Ascending aorta (tissue), 2 donors: ENCODE data around the gene SARM1. TPM values are rescaled to one million over a fixed set of nuclear protein-coding genes. Genes with fewer than 3 reads are reported as not detected.

Source experiments
- DNase-seq, 2 donors: peaks; one replicate each; pipeline ENCODE4 v3.0.0-alpha.2; 2019; ENCODE audit warnings: low spot score in 2 of 2
- H3K27ac ChIP-seq, 2 donors: fragments of 200-600 bp; sonication (generic); one replicate each; pipeline ENCODE4 v1.5.1; 2016 to 2017; ENCODE audit warnings: mild to moderate bottlenecking in 1 of 2
- H3K27me3 ChIP-seq: fragments of 200-600 bp; sonication (generic); one replicate; pipeline ENCODE4 v1.5.1; 2017
- H3K36me3 ChIP-seq, 2 donors: fragments of 200-600 bp; sonication (generic); one replicate each; pipeline ENCODE4 v1.5.1; 2016
- H3K4me1 ChIP-seq, 2 donors: fragments of 200-600 bp; sonication (generic); one replicate each; pipeline ENCODE4 v1.5.1; 2016 to 2017; ENCODE audit warnings: mild to moderate bottlenecking in 1 of 2
- H3K4me3 ChIP-seq, 2 donors: fragments of 200-600 bp; sonication (generic); one replicate each; pipeline ENCODE4 v1.5.1; 2016 to 2017; ENCODE audit warnings: mild to moderate bottlenecking in 1 of 2
- H3K9me3 ChIP-seq, 2 donors: fragments of 200-600 bp; sonication (generic); one replicate each; pipeline ENCODE4 v1.5.1; 2016
- intact Hi-C: fragments of 100-400 bp; cut with DNase I; formaldehyde crosslinking; loops from one replicate; pipeline ENCODE4 v1.15.1; 2023
- total RNA-seq: library from RNA; depleted of rRNA; stranded (reverse); fragments of >200 nt; gene quantifications from one replicate; pipeline ENCODE4 v1.1.0, GENCODE V29; 2016
- TF ChIP-seq, protein P1 (sequence below), 3 experiments: fragments of 200-600 bp in 2 of 3; fragments of 450-650 bp in 1 of 3; sonication (generic) in 2 of 3; IDR thresholded peaks; one replicate each; pipeline ENCODE4 v1.5.1; 2016 to 2019; ENCODE audit warnings: antibody characterized with exemption in 3 of 3, mild to moderate bottlenecking in 1 of 3, moderate library complexity in 1 of 3

Gene SARM1
- total RNA-seq, 1 donor from 2014 or later, result 121 TPM

- no peaks in the 10 kb centered on the region for H3K4me1 ChIP-seq
- H3K36me3 ChIP-seq, result peaks cover 33 to 39% of the 10 kb centered on the region in 2 donors
- H3K9me3 ChIP-seq, result no peaks in the 10 kb centered on the region
- no peak overlapping the region for H3K27ac ChIP-seq
- H3K27me3 ChIP-seq, result no peaks in the 10 kb centered on the region
- intact Hi-C loops, result no loop called here
- H3K4me3 ChIP-seq, result peak overlapping the region in 1 of 2 donors; percentile 60
- TF ChIP-seq, protein P1, sequence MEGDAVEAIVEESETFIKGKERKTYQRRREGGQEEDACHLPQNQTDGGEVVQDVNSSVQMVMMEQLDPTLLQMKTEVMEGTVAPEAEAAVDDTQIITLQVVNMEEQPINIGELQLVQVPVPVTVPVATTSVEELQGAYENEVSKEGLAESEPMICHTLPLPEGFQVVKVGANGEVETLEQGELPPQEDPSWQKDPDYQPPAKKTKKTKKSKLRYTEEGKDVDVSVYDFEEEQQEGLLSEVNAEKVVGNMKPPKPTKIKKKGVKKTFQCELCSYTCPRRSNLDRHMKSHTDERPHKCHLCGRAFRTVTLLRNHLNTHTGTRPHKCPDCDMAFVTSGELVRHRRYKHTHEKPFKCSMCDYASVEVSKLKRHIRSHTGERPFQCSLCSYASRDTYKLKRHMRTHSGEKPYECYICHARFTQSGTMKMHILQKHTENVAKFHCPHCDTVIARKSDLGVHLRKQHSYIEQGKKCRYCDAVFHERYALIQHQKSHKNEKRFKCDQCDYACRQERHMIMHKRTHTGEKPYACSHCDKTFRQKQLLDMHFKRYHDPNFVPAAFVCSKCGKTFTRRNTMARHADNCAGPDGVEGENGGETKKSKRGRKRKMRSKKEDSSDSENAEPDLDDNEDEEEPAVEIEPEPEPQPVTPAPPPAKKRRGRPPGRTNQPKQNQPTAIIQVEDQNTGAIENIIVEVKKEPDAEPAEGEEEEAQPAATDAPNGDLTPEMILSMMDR (IDR thresholded peaks at IDR 0.05), result no peak
- DNase-seq, result peak in 1 of 2 donors; percentile 1
These were observed 13.9 kb downstream of the SARM1 start for GRCh38 chr17:28385406-28385805.

GRCh38 chr17:28386391-28386790, 14.9 kb downstream of the SARM1 start:
- no peaks in the 10 kb centered on the region for H3K27me3 ChIP-seq
- H3K9me3 ChIP-seq, result no peaks in the 10 kb centered on the region
- H3K36me3 ChIP-seq, result peaks cover 41 to 46% of the 10 kb centered on the region in 2 donors
- no peak overlapping the region for H3K4me3 ChIP-seq
- TF ChIP-seq, protein P1 (IDR thresholded peaks at IDR 0.05), result no peak
- no peaks in the 10 kb centered on the region for H3K4me1 ChIP-seq
- H3K27ac ChIP-seq, result no peak overlapping the region
- intact Hi-C loops, result no loop called here
- DNase-seq, result no peak

GRCh38 chr17:28388106-28388505, 16.6 kb downstream of the SARM1 start:
- DNase-seq, result peak in 1 of 2 donors; percentile 5
- Histone ChIP-seq H3K4me3 (no peak overlapping the region), H3K27ac (no peak overlapping the region), H3K4me1 (no peaks in the 10 kb centered on the region), H3K27me3 (no peaks in the 10 kb centered on the region), H3K9me3 (no peaks in the 10 kb centered on the region), H3K36me3 (peaks cover 53 to 55% of the 10 kb centered on the region in 2 donors)
- TF ChIP-seq, protein P1 (IDR thresholded peaks at IDR 0.05), result no peak
- intact Hi-C loops, result no loop called here

DNA sequence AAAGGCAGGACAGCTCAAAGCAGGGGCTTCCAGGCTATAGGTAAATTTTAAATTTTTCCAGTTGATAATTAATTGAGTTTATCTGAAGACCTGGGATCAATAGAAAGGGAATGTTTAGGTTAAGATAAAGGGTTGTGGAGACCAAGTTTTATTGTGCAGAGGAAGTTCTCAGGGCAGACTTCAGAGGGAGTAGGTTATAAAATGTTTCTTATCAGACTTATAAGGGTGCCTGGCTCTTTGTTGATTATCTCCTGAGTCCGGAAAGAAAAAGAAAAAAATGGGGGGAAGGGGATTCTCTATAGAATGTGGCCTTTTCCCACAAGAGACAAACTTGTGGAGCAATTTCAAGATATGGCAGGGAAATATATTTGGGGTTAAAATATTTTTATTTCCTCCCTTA, 18.6 kb downstream of the SARM1 start:
- intact Hi-C loops, result no loop called here
- no peaks in the 10 kb centered on the region for H3K9me3 ChIP-seq
- H3K4me1 ChIP-seq, result no peaks in the 10 kb centered on the region
- peaks cover 55 to 64% of the 10 kb centered on the region in 2 donors for H3K36me3 ChIP-seq
- TF ChIP-seq, protein P1 (IDR thresholded peaks at IDR 0.05), result no peak
- H3K4me3 ChIP-seq, result no peak overlapping the region
- no peak for DNase-seq
- no peak overlapping the region for H3K27ac ChIP-seq
- no peaks in the 10 kb centered on the region for H3K27me3 ChIP-seq

- peaks cover 51 to 66% of the 10 kb centered on the region in 2 donors for H3K36me3 ChIP-seq
- DNase-seq, result no peak
These were observed 19.1 kb downstream of the SARM1 start for GRCh38 chr17:28390563-28390962.

More at GRCh38 chr17:28390563-28390962, 19.1 kb downstream of the SARM1 start:
- Histone ChIP-seq H3K9me3 (no peaks in the 10 kb centered on the region), H3K27me3 (no peaks in the 10 kb centered on the region), H3K4me3 (no peak overlapping the region), H3K27ac (no peak overlapping the region), H3K4me1 (no peaks in the 10 kb centered on the region)
- TF ChIP-seq, protein P1 (IDR thresholded peaks at IDR 0.05), result no peak
- intact Hi-C loops, result no loop called here
